NCI-H82 treated with DMSO at 0.1 percent for 48 hours (cell line): ENCODE measurements around the gene BACH2.
"Not testable (repeated sequence)": the region's sequence is repeated elsewhere in the genome, so short reads cannot be mapped to it uniquely, and the experiment has no call there.

ENCODE experiments used
- DNase-seq: peaks from one replicate; lab custom pipeline; 2025; ENCODE audit not compliant: unreplicated experiment; lab: John Stamatoyannopoulos, UW

The BACH2 gene

DNA sequence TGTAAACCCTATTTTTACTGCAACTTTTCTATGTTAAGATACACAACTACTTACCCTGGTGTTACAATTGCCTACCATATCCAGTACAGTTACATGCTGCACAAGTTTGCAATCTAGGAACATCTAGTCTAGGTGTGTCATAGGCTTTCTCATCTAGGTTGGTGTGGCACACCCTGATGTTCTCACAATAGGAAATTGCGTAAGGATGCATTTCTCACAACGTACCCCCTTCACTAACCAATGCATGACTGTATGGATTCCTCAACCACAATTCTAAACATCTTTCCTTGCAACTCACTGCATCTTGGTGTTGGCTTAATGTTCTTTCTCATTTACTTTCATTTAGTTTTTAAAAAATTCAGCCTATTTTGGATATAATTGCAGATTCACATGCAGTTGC, 370.8 kb downstream of the BACH2 start:
- no peak for DNase-seq

DNA sequence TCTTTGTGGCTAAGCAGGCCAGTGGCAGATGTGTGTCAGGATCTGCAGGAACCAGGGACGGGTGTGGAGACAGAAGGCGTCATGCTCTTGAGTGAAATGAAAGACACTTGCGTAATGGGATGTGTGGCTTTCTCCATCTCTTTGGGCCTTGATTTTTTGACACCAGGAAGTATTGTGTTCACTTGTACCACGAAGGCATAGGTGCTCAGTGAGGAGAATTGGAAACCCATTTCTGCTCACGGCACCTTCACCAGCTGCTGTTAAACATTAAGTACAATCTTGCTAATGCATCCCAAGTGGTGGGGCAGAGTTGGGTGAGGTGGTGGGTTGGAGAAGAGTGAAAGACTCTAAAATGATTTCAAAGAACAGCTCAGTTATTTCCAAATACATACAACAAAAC, 372.4 kb downstream of the BACH2 start:
- DNase-seq: no peak

DNA sequence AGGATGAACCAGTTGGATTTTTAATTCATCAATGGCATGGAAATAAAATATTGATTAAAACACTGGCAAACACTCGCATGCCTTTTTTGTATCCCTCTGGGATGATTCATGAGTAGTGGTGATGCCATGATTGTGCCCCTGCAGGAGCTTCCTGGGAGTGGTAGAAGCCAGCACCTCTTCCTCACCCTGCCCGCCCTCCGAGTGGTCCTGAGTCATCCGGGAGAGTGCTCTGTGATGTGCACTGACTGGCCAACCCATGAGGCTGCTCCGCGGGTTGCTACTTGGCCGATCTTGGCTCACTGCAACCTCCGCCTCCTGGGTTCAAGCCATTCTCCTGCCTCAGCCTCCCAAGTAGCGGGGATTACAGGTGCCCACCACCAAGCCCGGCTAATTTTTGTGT, 375.0 kb downstream of the BACH2 start:
- DNase-seq: no peak

GRCh38 chr6:89921197-89921596, 375.4 kb downstream of the BACH2 start:
- no peak for DNase-seq

GRCh38 chr6:89917801-89918366, 378.8 kb downstream of the BACH2 start:
- DNase-seq: no peak

- DNase-seq: no peak
These were observed 379.4 kb downstream of the BACH2 start for GRCh38 chr6:89917216-89917615.

DNA sequence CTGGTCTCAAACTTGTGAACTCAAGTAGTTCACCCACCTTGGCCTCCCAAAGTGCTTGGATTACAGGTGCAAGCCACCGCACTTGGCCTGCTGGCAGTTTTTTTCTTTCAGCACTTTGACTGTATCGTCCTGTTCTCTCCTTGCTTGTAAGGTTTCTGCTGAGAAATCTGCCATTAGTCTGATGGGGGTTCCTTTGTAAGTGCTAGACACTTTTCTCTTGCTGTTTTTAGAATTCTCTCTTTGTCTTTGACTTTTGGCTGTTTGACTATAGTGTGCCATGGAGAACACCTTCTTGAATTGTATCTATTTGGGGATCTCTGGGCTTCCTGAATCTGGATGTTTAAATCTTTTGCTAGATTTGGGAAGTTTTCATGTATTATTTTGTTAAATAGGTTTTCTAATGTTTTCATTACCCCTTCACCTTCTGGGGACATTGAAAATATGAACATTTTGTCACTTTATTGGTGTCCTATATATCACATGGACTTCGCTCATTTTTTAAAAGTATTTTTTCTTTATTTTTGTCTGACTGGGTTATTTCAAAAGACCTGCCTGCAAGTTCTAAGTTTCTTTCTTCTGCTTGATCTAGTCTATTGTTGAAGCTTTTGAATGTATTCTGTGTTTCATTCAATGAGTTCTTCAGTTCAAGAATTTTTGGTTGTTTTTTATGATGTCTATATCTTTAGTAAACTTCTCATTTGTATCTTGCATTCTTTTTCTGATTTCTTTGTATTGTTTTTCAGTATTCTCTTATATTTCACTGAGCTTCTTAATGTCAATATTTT, 380.3 kb downstream of the BACH2 start:
- DNase-seq: no peak

GRCh38 chr6:89910902-89911240, 385.8 kb downstream of the BACH2 start:
- no peak for DNase-seq

GRCh38 chr6:89910001-89910901, 386.4 kb downstream of the BACH2 start:
- DNase-seq: not testable (repeated sequence)

DNA sequence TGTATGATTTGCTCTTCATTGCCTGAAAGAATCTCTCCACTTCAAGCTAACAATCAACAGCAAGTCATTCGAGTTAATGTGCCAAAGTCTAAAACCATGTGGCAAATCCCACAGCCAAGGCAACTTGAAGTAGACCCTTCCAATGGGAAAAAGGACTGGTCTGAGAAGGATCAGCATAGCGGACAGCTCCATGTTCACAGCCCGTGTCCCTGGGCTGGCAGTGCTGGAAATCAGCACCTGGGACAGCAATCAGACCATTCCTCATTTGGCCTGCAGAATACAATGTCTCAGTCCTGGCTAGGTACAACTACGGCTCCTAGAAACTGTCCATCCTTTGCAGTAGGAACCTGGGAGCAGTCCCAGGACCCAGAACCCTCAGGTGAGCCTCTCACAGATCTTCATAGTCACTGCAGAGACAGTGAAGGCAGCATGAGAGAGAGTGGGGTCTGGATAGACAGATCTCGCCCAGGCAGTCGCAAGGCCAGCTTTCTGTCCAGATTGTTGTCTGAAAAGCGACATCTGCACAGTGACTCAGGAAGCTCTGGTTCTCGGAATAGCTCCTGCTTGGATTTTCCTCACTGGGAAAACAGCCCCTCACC, 401.3 kb downstream of the BACH2 start:
- DNase-seq: no peak

DNA sequence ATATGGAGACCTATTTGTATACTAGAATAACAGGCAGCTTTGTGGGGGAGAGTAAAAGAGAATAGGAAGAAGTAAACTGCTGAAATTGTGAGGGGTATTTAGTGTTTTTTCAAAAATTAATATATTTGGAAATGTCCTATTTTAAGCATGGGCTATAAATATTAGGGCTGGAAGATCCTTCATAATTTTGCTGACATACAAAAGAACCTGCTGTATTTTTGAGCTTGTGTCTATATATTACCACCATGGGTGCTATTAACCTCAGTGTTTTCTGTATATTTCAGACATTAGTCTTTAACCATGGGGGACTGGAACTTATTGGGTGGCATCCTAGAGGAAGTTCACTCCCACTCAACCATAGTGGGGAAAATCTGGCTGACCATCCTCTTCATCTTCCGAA, 402.5 kb downstream of the BACH2 start, which contains the start of gene GJA10:
GJA10 (plus strand) TSS at position 301 of the 400 bp plus-strand sequence; CDS start at position 301, 0 bp downstream.
- no peak for DNase-seq

DNA sequence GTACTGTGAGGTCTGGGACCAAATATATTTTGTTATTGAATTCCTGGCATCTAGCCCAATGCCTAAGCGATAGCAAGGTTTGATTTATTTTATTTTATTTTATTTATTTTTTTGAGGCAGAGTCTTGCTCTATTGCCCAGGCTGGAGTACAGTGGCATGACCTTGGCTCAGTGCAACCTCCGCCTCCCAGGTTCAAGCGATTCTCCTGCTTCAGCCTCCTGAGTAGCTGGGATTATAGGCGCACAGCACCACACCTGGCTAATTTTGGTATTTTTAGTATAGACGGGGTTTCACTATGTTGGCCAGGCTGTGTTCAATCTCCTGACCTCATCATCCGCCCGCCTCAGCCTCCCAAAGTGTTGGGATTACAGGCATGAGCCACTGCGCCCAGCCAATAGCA, 404.1 kb downstream of the BACH2 start:
- DNase-seq: not testable (repeated sequence)

DNA sequence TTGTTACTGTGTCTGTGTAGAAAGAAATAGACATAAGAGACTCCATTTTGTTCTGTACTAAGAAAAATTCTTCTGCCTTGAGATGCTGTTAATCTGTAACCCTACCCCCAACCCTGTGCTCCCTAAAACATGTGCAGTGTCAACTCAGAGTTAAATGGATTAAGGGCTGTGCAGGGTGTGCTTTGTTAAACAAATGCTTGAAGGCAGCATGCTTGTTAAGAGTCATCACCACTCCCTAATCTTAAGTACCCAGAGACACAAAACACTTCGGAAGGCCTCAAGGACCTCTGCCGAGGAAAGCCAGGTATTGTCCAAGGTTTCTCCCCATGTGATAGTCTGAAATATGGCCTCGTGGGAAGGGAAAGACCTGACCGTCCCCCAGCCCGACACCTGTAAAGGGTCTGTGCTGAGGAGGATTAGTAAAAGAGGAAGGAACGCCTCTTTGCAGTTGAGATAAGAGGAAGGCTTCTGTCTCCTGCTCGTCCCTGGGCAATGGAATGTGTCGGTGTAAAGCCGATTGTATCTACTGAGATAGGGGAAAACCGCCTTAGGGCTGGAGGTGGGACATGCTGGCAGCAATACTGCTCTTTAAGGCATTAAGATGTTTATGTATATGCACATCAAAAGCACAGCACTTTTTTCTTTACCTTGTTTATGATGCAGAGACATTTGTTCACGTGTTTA, 405.7 kb downstream of the BACH2 start:
- DNase-seq: peak; percentile 21

DNA sequence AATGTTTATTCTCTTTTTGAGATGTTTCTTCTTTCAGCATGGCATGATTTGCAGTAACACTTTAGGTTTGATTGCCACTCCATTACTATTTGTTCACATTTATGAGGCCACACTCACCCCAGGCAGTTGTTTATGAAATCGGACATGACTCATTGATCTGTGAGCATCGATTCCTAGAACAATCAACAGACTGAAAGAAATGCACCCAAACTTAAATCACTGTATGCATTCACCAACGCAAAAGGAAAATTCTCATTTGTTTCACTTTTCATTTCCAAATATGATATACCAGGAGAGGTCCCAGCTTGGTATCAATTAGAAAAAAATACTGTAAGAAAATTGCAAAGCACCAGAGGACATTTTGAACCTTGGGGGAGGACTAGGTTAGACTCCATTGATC, 407.8 kb downstream of the BACH2 start:
- no peak for DNase-seq

GRCh38 chr6:89888138-89888514, 408.5 kb downstream of the BACH2 start:
- no peak for DNase-seq

- no peak for DNase-seq
These were observed 409.0 kb downstream of the BACH2 start for GRCh38 chr6:89887452-89888137.

DNA sequence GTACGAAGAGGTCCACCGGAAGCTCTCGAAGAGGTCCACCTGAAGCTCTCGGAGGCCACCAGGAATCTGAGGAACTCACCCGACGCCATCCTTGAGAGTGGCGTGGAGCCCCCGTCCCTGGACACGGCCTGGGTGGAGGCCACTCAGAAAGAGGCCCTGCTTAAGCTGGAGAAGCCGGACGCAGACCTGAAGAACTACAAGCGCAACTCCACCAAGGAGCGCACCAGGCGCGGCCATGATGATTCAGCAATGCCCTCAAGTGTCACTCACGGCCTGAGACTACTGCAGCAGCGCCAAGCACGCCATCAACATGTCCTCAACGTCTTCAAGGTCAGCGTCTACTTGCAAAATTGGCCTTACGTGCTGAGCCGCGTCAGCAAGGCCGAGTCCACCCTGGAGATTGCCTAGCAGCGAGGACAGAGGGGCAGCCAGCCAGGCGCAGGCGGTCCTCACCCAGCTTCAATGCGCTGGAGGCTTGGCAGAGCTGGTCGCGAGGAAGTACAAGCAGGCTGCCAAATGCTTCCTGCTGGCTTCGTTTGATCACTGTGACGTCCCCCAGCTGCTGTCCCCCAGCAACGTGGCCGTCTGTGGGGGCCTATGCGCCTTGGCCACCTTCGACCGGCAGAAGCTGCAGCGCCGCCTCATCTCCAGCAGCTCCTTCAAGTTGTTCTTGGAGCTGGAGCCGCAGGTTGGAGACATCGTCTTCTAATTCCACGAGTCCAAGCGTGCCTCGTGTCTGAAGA, 410.1 kb downstream of the BACH2 start:
- DNase-seq: no peak
